Nephron (organoid): ENCODE results near the gene WHRN.

Experiments used
- H3K27ac Mint-ChIP-seq, 3 experiments: 2 replicates each; pipeline ENCODE4 v1.8.0; 2020; ENCODE audit warnings: mixed read lengths in 3 of 3, mild to moderate bottlenecking in 2 of 3, moderate library complexity in 1 of 3
- H3K27me3 Mint-ChIP-seq: 2 replicates; pipeline ENCODE4 v1.8.0; 2021; ENCODE audit warnings: low read depth, mild to moderate bottlenecking, moderate library complexity, mixed read lengths
- H3K36me3 Mint-ChIP-seq: 2 replicates; pipeline ENCODE4 v1.8.0; 2020; ENCODE audit warnings: low read depth, mixed read lengths
- H3K4me1 Mint-ChIP-seq: 2 replicates; pipeline ENCODE4 v1.8.0; 2020; ENCODE audit warnings: mixed read lengths
- H3K4me3 Mint-ChIP-seq, 3 experiments: 2 replicates each; pipeline ENCODE4 v1.8.0; 2020; ENCODE audit warnings: mild to moderate bottlenecking in 3 of 3, mixed read lengths in 3 of 3, moderate library complexity in 2 of 3
- H3K9me3 Mint-ChIP-seq: 2 replicates; pipeline ENCODE4 v1.8.0; 2020; ENCODE audit warnings: mixed read lengths
- CTCF ChIP-seq, 3 experiments: fragments of 200-600 bp; sonication (generic); IDR thresholded peaks; one replicate each; pipeline ENCODE4 v1.5.0; 2021; ENCODE audit warnings: antibody characterized with exemption in 3 of 3; ENCODE audit not compliant: unreplicated experiment in 3 of 3

Gene WHRN

GRCh38 chr9:114475412-114476135 lies 29.7 kb downstream of the WHRN start:
- Mint-ChIP-seq H3K36me3 (peaks cover 21% of the 10 kb centered on the region), H3K4me3 (no peak overlapping the region), H3K27me3 (peaks cover 9% of the 10 kb centered on the region), H3K27ac (no peak overlapping the region), H3K4me1 (peaks cover 16% of the 10 kb centered on the region), H3K9me3 (no peaks in the 10 kb centered on the region)
- no peak for TF ChIP-seq CTCF (IDR thresholded peaks at IDR 0.05; ENCODE audit: unreplicated experiment in 3 of 3)

- Mint-ChIP-seq H3K27me3 (peaks cover 9% of the 10 kb centered on the region), H3K4me3 (no peak overlapping the region)
- no peak for TF ChIP-seq CTCF (IDR thresholded peaks at IDR 0.05; ENCODE audit: unreplicated experiment in 3 of 3)
Measured at GRCh38 chr9:114474425-114474824, 30.8 kb downstream of the WHRN start.

GRCh38 chr9:114473447-114473801 lies 31.8 kb downstream of the WHRN start:
- H3K4me1 Mint-ChIP-seq: no peaks in the 10 kb centered on the region
- TF ChIP-seq CTCF (IDR thresholded peaks at IDR 0.05; ENCODE audit: unreplicated experiment in 3 of 3): no peak
- no peak overlapping the region for H3K27ac Mint-ChIP-seq
- H3K27me3 Mint-ChIP-seq: peaks cover 9% of the 10 kb centered on the region
- peaks cover 28% of the 10 kb centered on the region for H3K36me3 Mint-ChIP-seq
- peaks cover 2% of the 10 kb centered on the region for H3K9me3 Mint-ChIP-seq
- H3K4me3 Mint-ChIP-seq: no peak overlapping the region

More at GRCh38 chr9:114474425-114474824, 30.8 kb downstream of the WHRN start:
- Mint-ChIP-seq H3K27ac (no peak overlapping the region), H3K36me3 (peaks cover 26% of the 10 kb centered on the region), H3K4me1 (peaks cover 9% of the 10 kb centered on the region), H3K9me3 (peaks cover 2% of the 10 kb centered on the region)

- H3K9me3 Mint-ChIP-seq: peaks cover 2% of the 10 kb centered on the region
Measured at GRCh38 chr9:114472765-114473446, 32.4 kb downstream of the WHRN start.

GRCh38 chr9:114471157-114471556 lies 34.1 kb downstream of the WHRN start:
- peaks cover 2% of the 10 kb centered on the region for H3K9me3 Mint-ChIP-seq
- H3K36me3 Mint-ChIP-seq: peaks cover 28% of the 10 kb centered on the region
- peaks cover 8% of the 10 kb centered on the region for H3K27me3 Mint-ChIP-seq
- no peaks in the 10 kb centered on the region for H3K4me1 Mint-ChIP-seq
- H3K4me3 Mint-ChIP-seq: no peak overlapping the region
- no peak for TF ChIP-seq CTCF (IDR thresholded peaks at IDR 0.05; ENCODE audit: unreplicated experiment in 3 of 3)
- no peak overlapping the region for H3K27ac Mint-ChIP-seq

More at GRCh38 chr9:114472765-114473446, 32.4 kb downstream of the WHRN start:
- Mint-ChIP-seq H3K4me1 (no peaks in the 10 kb centered on the region), H3K36me3 (peaks cover 29% of the 10 kb centered on the region), H3K27ac (no peak overlapping the region), H3K4me3 (no peak overlapping the region), H3K27me3 (peaks cover 10% of the 10 kb centered on the region)
- TF ChIP-seq CTCF (IDR thresholded peaks at IDR 0.05; ENCODE audit: unreplicated experiment in 3 of 3): no peak
